HL-60 (cell line): ENCODE measurements around the gene THRB.

ENCODE experiments used
- GABPA ChIP-seq: IDR thresholded peaks from 2 replicates; pipeline ENCODE4 v1.6.1; 2012; ENCODE audit warnings: low read depth
- POLR2AphosphoS5 ChIP-seq: IDR thresholded peaks from 2 replicates; pipeline ENCODE4 v1.6.1; 2012; ENCODE audit warnings: low read depth
- SPI1 ChIP-seq: IDR thresholded peaks from 2 replicates; pipeline ENCODE4 v1.6.1; 2012; ENCODE audit warnings: low read depth, mild to moderate bottlenecking, borderline replicate concordance
- TF ChIP-seq, protein P1 (sequence below): IDR thresholded peaks from one replicate; pipeline ENCODE4 v1.5.1; 2011; ENCODE audit warnings: low read length, control low read depth, inconsistent platforms; ENCODE audit not compliant: insufficient read depth
- TF ChIP-seq, protein P2 (sequence below): IDR thresholded peaks from 2 replicates; pipeline ENCODE4 v1.6.1; 2012; ENCODE audit warnings: low read depth; ENCODE audit not compliant: insufficient replicate concordance

DNA sequence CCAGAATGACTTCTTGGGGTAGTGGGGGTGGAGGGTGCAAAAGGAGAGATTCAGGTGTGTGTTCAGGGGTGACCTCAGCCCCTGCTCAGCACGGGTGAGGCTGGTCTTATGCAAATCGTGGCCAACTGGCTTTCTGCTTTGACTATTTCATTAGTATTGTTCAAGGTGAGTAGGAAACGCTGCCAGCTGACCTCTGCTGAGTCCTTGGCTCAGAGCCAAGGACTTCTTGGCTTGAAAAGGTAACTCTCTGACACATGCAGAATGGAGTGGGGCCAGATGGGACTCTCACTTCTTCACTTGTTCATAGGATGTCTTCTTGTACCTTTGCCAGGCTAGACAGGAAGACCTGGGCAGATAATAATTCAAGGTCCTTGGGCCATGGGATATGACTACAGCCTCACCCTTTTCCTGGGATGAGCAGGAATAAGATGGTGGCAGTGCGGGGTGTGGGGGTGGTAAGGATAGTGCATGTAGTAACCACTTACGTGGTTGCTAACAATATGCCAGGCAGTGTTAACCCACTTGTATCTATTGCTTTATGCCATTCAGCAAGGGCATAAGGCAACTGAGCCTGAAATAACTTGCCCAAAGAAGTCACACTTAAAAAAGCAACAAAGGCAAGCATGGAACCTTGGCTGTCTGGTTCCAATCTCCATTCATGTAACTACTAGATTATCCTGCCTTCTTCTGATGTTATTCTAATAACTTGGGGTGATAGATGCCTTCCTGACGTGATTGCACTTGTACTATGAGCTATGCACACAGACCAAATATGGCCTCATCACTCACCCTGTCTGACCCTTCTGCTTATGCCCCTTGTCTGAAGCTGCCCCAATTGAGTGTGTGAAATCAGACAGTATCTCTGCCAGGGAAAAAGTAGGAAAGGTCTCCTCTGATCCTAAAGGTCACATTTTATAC, 356.4 kb downstream of the THRB start:
- TF ChIP-seq, protein P1, sequence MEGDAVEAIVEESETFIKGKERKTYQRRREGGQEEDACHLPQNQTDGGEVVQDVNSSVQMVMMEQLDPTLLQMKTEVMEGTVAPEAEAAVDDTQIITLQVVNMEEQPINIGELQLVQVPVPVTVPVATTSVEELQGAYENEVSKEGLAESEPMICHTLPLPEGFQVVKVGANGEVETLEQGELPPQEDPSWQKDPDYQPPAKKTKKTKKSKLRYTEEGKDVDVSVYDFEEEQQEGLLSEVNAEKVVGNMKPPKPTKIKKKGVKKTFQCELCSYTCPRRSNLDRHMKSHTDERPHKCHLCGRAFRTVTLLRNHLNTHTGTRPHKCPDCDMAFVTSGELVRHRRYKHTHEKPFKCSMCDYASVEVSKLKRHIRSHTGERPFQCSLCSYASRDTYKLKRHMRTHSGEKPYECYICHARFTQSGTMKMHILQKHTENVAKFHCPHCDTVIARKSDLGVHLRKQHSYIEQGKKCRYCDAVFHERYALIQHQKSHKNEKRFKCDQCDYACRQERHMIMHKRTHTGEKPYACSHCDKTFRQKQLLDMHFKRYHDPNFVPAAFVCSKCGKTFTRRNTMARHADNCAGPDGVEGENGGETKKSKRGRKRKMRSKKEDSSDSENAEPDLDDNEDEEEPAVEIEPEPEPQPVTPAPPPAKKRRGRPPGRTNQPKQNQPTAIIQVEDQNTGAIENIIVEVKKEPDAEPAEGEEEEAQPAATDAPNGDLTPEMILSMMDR: no peak
- TF ChIP-seq GABPA: no peak
- TF ChIP-seq POLR2AphosphoS5: no peak
- TF ChIP-seq, protein P2, sequence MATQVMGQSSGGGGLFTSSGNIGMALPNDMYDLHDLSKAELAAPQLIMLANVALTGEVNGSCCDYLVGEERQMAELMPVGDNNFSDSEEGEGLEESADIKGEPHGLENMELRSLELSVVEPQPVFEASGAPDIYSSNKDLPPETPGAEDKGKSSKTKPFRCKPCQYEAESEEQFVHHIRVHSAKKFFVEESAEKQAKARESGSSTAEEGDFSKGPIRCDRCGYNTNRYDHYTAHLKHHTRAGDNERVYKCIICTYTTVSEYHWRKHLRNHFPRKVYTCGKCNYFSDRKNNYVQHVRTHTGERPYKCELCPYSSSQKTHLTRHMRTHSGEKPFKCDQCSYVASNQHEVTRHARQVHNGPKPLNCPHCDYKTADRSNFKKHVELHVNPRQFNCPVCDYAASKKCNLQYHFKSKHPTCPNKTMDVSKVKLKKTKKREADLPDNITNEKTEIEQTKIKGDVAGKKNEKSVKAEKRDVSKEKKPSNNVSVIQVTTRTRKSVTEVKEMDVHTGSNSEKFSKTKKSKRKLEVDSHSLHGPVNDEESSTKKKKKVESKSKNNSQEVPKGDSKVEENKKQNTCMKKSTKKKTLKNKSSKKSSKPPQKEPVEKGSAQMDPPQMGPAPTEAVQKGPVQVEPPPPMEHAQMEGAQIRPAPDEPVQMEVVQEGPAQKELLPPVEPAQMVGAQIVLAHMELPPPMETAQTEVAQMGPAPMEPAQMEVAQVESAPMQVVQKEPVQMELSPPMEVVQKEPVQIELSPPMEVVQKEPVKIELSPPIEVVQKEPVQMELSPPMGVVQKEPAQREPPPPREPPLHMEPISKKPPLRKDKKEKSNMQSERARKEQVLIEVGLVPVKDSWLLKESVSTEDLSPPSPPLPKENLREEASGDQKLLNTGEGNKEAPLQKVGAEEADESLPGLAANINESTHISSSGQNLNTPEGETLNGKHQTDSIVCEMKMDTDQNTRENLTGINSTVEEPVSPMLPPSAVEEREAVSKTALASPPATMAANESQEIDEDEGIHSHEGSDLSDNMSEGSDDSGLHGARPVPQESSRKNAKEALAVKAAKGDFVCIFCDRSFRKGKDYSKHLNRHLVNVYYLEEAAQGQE: no peak
- TF ChIP-seq SPI1: no peak
